Duodenal mucosa (tissue), 2 donors: ENCODE results near the gene PLPP3.

Experiments
- H3K27ac ChIP-seq: one replicate; pipeline ENCODE4 v1.7.0; 2013; ENCODE audit warnings: low read depth, low read length
- H3K27me3 ChIP-seq, 2 donors: one replicate each; pipeline ENCODE4 v1.7.0; 2013; ENCODE audit warnings: low read length in 2 of 2, control low read depth in 1 of 2; ENCODE audit not compliant: insufficient read depth in 2 of 2, control insufficient read depth in 1 of 2
- H3K36me3 ChIP-seq, 2 donors: one replicate each; pipeline ENCODE4 v1.7.0; 2013; ENCODE audit warnings: low read length in 2 of 2, control low read depth in 1 of 2; ENCODE audit not compliant: insufficient read depth in 2 of 2, control insufficient read depth in 1 of 2
- H3K4me1 ChIP-seq, 2 donors: one replicate each; pipeline ENCODE4 v1.7.0; 2013; ENCODE audit warnings: low read length in 2 of 2, control low read depth in 1 of 2; ENCODE audit not compliant: insufficient read depth in 2 of 2, control insufficient read depth in 1 of 2
- H3K4me3 ChIP-seq, 2 donors: one replicate each; pipeline ENCODE4 v1.7.0; 2013; ENCODE audit warnings: low read length in 2 of 2, low read depth in 1 of 2
- H3K9ac ChIP-seq, 2 donors: one replicate each; pipeline ENCODE4 v1.7.0; 2013; ENCODE audit warnings: low read length in 2 of 2, low read depth in 1 of 2
- H3K9me3 ChIP-seq, 2 donors: one replicate each; pipeline ENCODE4 v1.7.0; 2013; ENCODE audit warnings: low read length in 2 of 2, control low read depth in 1 of 2; ENCODE audit not compliant: control insufficient read depth in 1 of 2

PLPP3 gene

DNA sequence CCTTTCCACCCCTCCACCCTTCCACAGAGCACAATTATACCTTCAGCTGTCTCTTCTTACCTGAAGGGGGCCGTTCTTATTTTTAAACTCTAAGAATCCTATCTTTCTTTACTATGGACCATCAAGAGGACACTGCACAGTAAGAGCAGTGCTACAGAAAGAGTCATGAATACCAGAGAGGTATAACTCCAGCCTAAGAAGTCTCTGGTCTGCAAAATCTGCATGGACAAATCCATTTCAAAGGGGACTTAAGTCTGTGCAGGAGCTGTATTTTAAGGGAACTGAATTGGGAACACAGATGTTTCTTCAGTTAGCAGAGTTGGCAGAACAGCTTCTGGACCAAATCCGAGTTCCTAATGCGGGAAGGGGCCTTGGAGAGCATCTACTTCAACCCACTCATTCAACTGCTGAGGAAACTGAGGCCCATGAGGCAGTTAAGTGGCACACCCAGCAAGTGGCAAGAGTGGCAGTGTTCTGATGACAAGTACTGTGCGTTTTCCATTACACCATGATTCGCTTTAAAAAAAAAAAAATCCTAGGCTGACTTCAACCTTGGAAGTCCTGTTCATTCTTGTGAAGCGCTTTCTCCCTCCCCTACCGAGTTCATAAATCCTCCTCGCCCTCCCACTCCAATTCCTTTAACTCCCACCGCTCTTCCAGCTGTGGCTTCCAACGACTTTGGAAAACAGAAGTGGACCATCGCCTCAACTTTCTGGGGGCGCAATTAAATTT is 1.8 kb downstream of the PLPP3 start:
- no peaks in the 10 kb centered on the region for H3K9me3 ChIP-seq
- peaks cover 10 to 24% of the 10 kb centered on the region in 2 donors for H3K4me1 ChIP-seq
- peak overlapping the region; percentile 70 to 79 for H3K9ac ChIP-seq
- H3K27me3 ChIP-seq = no peaks in the 10 kb centered on the region
- H3K4me3 ChIP-seq = peak overlapping the region; percentile 84 to 96
- peak overlapping the region; percentile 89 for H3K27ac ChIP-seq
- no peaks in the 10 kb centered on the region for H3K36me3 ChIP-seq

DNA sequence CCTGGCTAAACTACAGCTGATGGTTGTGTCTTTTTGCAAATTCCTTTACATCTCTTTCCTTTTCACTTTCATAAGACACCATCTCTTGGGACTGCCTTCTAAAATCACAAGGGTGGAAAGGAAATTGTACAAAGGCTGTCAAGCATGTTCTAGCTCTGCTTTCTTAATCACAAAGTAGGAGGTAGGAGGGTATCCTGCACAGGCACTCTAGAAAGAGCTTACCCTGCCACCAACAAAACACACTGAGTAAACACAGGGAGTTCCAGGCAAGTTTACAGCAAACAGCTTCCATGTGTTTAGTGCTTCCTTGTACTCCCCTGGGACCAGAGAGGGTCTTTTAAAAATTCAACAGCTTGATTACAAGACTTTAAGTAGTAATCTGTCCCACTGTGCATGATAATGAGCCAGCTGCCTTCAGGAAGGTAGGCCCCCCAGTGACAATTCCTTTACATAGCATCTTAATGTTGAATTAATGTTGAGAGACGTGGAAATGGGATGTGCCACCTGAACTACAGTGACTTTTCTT is 2.4 kb downstream of the PLPP3 start:
- Histone ChIP-seq H3K27ac (no peak overlapping the region), H3K9me3 (no peaks in the 10 kb centered on the region), H3K4me1 (peaks cover 10 to 25% of the 10 kb centered on the region in 2 donors), H3K4me3 (peak overlapping the region; percentile 84 to 96), H3K27me3 (no peaks in the 10 kb centered on the region), H3K36me3 (no peaks in the 10 kb centered on the region), H3K9ac (peak overlapping the region; percentile 70 to 79)

GRCh38 chr1:56575865-56576264 is 3.5 kb downstream of the PLPP3 start:
- Histone ChIP-seq H3K4me3 (peak overlapping the region in 1 of 2 donors; percentile 17), H3K27ac (no peak overlapping the region), H3K36me3 (no peaks in the 10 kb centered on the region), H3K9me3 (no peaks in the 10 kb centered on the region), H3K27me3 (no peaks in the 10 kb centered on the region), H3K9ac (no peak overlapping the region), H3K4me1 (peaks cover 10 to 25% of the 10 kb centered on the region in 2 donors)

GRCh38 chr1:56574794-56575193 is 4.6 kb downstream of the PLPP3 start:
- no peaks in the 10 kb centered on the region for H3K36me3 ChIP-seq
- no peaks in the 10 kb centered on the region for H3K9me3 ChIP-seq
- H3K9ac ChIP-seq = no peak overlapping the region
- H3K4me1 ChIP-seq = peaks cover 7 to 28% of the 10 kb centered on the region in 2 donors
- no peak overlapping the region for H3K27ac ChIP-seq
- H3K4me3 ChIP-seq = no peak overlapping the region
- H3K27me3 ChIP-seq = no peaks in the 10 kb centered on the region

GRCh38 chr1:56573311-56573710 is 6.1 kb downstream of the PLPP3 start:
- Histone ChIP-seq H3K9me3 (no peaks in the 10 kb centered on the region), H3K27ac (no peak overlapping the region), H3K9ac (no peak overlapping the region), H3K27me3 (no peaks in the 10 kb centered on the region), H3K4me1 (peaks cover 6 to 31% of the 10 kb centered on the region in 2 donors), H3K4me3 (no peak overlapping the region), H3K36me3 (no peaks in the 10 kb centered on the region)

GRCh38 chr1:56572334-56573050 is 6.9 kb downstream of the PLPP3 start:
- H3K27ac ChIP-seq = no peak overlapping the region
- H3K9me3 ChIP-seq = no peaks in the 10 kb centered on the region
- H3K9ac ChIP-seq = peak overlapping the region in 1 of 2 donors; percentile 30
- peaks cover 6 to 26% of the 10 kb centered on the region in 2 donors for H3K4me1 ChIP-seq
- no peaks in the 10 kb centered on the region for H3K27me3 ChIP-seq
- no peaks in the 10 kb centered on the region for H3K36me3 ChIP-seq
- H3K4me3 ChIP-seq = peak overlapping the region; percentile 4 to 5

- no peak overlapping the region for H3K4me3 ChIP-seq
- H3K27ac ChIP-seq = no peak overlapping the region
- H3K9me3 ChIP-seq = no peaks in the 10 kb centered on the region
- no peaks in the 10 kb centered on the region for H3K36me3 ChIP-seq
- H3K4me1 ChIP-seq = peaks cover 4 to 24% of the 10 kb centered on the region in 2 donors
- no peaks in the 10 kb centered on the region for H3K27me3 ChIP-seq
- no peak overlapping the region for H3K9ac ChIP-seq
These were observed 7.9 kb downstream of the PLPP3 start for GRCh38 chr1:56571448-56571847.

GRCh38 chr1:56570924-56571372 is 8.4 kb downstream of the PLPP3 start:
- no peak overlapping the region for H3K9ac ChIP-seq
- H3K4me1 ChIP-seq = peaks cover 7 to 29% of the 10 kb centered on the region in 2 donors
- H3K27ac ChIP-seq = no peak overlapping the region
- H3K27me3 ChIP-seq = no peaks in the 10 kb centered on the region
- no peak overlapping the region for H3K4me3 ChIP-seq
- H3K36me3 ChIP-seq = no peaks in the 10 kb centered on the region
- no peaks in the 10 kb centered on the region for H3K9me3 ChIP-seq

DNA sequence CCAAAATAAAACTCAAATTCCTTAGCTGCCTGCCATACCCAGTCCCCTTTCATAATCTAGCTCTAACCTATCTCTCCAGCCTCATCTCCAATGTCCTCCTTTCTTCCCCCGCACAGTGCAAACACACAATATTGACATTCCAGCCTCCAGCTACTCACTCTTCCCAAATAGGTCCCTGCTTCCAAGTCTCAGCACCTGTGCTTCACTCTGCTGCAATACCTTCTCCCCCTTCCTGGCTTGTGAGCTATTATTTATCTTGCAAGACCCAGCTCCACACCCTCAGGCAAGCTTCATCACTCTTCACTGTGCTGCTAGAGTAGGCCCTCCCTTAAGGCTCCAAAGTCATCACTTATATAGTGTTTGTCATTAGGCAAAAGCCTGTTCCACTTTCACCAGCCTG is 9.7 kb downstream of the PLPP3 start:
- H3K27ac ChIP-seq = no peak overlapping the region
- no peak overlapping the region for H3K9ac ChIP-seq

GRCh38 chr1:56566994-56567393 is 12.4 kb downstream of the PLPP3 start:
- Histone ChIP-seq H3K27me3 (no peaks in the 10 kb centered on the region), H3K4me3 (no peak overlapping the region), H3K36me3 (no peaks in the 10 kb centered on the region), H3K4me1 (peaks cover 28 to 50% of the 10 kb centered on the region in 2 donors), H3K9me3 (no peaks in the 10 kb centered on the region), H3K9ac (no peak overlapping the region), H3K27ac (no peak overlapping the region)

More for the DNA sequence above, 9.7 kb downstream of the PLPP3 start:
- Histone ChIP-seq H3K36me3 (no peaks in the 10 kb centered on the region), H3K4me3 (no peak overlapping the region), H3K9me3 (no peaks in the 10 kb centered on the region), H3K4me1 (peaks cover 13 to 39% of the 10 kb centered on the region in 2 donors), H3K27me3 (no peaks in the 10 kb centered on the region)
